HG02610 (cell line): ENCODE measurements around the gene RAB11FIP4.

Experiments
- ATAC-seq: cut with Tn5 transposase; IDR thresholded peaks from one replicate; pipeline ENCODE4 v1.9.1; 2021; ENCODE audit warnings: mild to moderate bottlenecking, moderate library complexity; ENCODE audit not compliant: unreplicated experiment

Gene RAB11FIP4

GRCh38 chr17:31496601-31497000, 105.1 kb downstream of the RAB11FIP4 start:
- ATAC-seq, result no peak

DNA sequence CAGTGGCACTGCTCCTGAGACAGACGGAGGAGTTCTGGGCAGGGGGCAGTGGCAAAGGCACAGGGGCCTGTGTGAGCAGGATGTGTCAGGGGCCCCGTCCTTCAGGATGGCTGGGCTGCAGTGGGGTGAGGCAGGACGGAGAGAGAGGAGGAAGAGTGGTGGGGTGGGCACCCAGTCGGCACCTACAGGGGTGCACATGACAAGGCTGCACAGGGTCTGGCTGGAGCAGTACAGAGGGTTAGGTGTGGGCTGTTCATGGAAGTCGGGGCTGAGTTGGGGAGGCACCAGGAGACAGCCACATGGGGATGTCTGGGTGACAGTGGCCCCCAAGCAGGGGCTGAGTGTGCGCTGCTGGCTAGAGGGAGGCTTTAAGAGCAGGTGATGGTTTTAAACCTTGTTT, 106.0 kb downstream of the RAB11FIP4 start:
- ATAC-seq, result no peak

DNA sequence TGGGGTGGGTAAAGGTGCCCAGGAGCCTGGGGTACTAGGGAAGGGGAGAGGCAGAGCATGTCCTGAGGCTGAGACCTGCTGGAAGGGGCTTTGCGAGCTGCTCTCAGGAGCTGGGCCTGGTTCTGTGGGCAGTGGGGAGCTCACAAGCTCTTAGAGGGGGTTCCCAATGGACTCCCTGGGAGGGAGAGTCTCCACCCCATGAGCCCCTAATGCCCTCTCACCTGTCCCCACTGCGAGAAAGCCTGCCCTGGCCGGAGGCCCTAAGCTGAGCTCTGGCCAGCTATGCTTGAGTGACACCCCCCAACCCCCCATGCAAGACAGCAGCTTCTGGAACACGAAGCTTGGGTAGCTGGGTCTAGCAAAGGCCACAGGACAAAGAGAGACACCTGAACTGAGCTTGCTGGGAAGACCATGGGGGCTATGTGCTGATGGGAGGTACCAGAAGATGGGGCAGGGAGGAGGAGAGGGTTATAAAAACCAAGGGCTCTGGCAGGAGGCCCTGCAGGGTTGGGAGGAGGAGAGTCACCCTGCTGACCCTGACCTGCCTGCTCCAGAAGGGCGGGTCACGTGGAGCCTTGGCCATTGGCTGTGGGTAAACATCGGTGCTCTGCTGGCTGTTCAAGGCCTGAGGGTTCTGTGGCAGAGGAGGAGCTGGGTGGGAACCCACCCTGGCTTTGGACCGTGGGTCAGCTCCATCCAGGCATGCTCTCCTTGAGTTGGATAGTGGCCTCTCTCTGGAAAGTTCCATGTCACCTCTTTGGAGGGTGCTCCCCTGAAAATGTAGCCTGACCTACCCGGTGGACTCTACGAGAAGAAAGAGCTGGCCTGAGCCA, 106.7 kb downstream of the RAB11FIP4 start:
- ATAC-seq, result no peak

GRCh38 chr17:31499771-31500554, 108.5 kb downstream of the RAB11FIP4 start:
- ATAC-seq, result no peak

DNA sequence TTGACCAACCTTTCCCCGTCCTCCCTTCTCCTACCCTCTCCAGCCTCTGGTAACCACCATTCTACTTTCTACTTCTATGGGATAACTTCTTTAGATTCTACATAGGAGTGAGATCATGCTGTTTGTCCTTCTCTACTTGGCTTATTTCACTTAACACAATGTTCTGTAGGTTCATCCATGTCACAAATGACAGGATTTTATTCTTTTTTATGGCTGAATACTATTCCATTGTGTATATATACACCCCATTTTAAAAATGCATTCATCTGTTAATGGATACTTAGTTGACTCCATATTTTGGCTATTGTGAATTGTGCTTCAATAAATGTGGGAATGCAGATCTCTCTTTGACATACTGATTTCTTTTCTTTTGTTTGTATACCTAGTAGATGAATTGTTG, 115.0 kb downstream of the RAB11FIP4 start:
- no peak for ATAC-seq

DNA sequence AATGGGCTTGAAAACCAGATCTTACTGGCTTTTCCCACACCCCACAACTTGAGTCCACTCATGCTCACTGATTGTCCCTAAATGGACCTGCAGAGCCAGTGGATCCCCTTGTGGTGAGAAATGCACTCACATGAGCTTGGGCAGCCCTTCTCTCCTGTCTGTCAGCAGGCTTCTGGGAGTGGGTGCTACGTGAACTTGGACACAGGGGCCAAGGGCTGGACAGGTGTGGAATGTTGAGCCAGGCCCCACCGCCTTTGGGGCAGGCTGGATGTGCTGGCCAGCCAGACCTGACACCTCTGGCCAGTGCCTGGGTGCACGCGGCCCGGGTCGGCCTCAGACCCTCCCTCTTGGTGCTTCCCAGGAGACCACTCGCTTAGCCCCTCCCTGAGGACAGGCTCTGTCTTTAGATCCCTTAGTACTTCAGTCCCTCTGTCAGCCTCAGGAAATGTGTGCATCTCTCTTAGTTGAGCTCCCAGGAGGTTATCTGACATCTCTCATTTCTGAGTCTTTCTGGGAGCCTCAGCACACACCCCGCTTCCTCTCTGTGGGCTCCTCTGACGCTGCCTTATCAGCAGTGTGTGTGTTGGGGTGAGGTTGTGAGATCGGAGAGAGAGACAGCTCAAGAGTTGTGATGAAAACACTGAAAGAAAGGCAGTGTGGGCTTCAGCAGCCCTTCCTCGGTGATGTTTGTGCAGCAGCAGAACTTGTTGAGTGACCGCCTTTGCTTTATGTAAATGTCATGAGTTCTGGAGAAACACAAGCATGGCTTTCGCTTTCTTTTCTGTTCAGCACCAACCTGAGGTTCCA, 117.0 kb downstream of the RAB11FIP4 start:
- peak; percentile 76 for ATAC-seq

DNA sequence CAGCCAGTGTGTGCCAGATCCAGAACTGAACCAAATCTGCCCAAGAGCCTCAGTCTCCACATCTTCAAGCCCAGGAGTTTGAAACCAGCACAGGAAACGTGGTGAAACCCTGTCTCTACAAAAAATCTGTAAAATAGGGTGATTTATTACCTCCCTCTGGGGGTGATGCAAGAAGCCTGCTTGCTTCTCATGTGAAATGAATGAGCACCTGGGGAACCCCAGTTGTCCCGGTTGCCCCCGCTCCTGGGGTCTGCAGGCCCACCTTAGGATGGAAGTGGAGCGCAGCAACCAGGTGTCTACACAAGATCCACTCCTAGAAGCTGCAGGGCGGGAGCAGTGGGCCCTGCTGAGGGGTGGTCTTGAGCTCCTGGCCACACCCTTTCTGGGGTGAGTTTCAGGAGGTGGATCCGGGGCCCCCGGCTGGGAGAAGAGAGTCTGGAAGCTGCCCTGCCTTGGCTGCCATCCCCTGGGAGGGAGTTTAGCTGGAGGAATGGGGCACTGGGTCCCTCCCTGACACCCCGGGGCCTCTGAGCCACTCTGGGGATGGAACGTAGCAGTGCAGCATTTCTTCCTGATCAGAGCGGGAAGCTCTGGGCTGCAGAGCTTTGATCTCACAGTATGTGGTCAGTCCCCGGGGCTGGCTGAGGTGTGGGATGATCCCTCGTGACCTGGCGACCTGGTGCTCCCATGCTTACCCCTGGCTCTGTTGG, 117.8 kb downstream of the RAB11FIP4 start:
- ATAC-seq, result peak; percentile 10

- no peak for ATAC-seq
These were observed 118.3 kb downstream of the RAB11FIP4 start for GRCh38 chr17:31509805-31510177.

DNA sequence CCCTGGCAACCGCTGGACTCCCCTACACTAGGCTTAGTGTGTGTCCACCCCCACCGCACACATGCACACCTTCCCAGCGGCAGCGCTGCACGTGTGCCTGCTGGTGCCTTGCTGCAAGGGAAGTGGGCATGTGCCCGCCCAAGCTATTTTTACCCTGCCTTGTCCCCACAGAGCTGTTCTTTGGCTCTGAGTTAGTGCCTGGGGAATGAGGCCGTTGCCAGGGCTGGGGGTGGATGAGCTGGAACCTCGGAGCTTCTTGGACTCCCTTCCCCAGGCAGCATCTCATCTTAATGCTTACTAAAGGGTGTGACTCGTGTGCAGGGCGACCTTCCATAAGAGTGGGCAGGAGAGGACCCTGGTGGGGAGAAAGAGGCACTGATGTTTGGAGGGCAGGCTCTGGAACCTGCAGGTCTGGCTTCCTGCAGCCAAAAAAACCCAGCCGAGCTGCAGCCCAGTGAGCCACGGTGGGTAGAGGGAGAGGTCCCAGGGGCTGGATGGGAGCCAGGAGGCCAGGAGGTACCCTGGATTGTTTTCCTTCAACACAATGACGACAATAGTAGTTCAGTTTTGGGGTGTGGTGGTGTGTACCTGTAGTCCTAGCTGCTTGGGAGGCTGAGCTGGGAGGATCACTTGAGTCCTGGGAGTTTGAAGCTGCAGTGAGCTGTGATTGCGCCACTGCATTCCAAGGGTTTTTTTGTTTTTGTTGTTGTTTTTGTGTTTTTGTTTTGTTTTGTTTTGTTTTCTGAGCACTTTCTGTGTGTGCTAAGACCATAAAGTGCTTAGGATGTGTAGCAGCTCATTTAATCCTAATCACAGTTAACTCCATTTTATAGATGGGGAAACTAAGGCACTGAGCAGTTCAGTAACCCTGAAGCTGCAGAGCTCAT, 119.1 kb downstream of the RAB11FIP4 start:
- no peak for ATAC-seq

DNA sequence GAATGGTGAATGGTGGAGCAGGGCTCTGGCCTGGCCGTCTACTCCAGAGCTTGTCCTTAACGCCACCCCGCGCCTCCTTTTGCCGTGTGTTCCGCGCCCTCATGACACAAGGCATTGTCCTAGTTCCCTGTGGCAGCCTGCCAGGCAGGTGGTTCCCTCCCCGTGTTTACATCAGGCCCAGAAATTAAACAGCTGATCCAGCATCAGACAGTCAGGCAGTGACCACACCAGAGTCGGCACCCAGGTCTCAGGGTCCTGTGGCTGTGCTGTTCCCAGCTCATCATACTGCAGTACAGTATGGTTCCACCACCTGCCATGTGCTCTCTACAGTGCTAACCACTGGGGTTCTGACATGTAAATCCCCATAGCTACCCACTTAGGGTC, 119.7 kb downstream of the RAB11FIP4 start:
- no peak for ATAC-seq

GRCh38 chr17:31511580-31511979, 120.1 kb downstream of the RAB11FIP4 start:
- ATAC-seq, result no peak

DNA sequence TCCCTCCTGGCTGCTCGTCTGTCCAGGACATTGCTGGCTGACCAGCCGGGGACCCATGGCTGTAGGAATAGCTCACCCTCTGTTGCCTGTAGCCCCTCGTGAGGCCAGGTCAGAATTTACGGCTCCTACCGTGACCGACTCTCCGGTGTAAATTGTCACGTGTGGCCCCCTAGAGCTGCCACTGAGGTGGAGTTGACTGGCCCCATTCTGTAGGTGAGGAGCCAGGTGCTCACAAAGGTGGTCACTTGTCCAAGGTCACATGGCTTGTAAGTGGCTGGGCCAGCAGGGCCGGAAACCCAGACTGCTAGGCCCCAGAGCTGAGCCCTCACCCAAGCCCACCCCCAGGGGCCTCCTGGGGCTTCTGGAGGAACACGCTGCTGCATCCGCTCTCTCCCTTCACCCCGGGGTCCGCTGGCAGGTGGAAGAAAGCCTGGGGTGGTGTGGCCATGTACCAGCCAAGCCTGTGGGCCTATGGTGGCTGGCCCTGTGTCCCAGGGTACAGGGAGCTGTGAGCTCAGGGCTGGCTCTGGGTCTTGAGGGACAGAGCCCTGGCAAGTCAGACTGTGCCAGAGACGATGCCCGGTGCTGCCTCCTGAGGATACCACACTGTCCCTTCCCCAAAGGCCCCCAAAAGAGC, 120.7 kb downstream of the RAB11FIP4 start:
- ATAC-seq, result no peak

DNA sequence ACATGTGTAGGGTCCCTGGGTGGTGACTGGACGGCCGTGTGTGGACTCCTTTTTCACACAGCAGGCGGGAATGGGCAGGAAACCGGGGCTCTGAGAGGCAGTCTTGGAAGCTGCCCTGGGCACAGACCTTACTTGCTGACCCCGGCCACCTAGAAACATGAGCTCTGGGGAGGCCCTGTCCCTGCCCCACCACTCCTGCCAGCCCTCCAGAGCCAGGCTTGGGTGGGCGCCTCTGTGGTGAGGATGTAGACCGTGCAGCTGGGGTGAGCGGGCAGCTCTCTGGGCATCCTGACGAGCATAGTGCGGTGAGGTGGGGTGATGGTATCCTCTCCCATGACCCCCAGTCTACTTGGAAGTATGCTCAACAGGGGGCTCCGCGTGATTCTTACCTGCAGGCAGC, 121.3 kb downstream of the RAB11FIP4 start:
- ATAC-seq, result no peak

- no peak for ATAC-seq
These were observed 122.4 kb downstream of the RAB11FIP4 start for GRCh38 chr17:31513731-31514427.

DNA sequence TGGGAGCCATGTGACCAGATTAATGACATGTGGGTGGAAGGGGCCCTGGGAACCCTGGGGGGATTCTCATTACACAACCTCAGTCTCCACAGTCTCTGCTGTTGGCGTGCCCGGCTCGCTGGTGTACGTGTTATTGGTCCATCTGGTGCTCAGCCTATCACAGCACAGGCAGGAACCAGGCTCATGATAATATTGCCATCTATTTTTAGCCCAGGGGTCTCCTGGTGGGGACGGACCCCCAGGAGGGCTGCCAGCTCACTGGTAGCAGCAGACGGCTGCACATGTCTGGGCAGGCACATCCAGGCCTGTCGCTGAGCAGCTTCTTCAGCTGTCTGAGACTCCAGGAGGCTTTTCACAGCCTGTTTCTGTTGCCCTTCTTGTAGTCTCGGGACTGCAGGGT, 123.8 kb downstream of the RAB11FIP4 start:
- ATAC-seq, result no peak

- no peak for ATAC-seq
These were observed 126.0 kb downstream of the RAB11FIP4 start for GRCh38 chr17:31517524-31517923.

DNA sequence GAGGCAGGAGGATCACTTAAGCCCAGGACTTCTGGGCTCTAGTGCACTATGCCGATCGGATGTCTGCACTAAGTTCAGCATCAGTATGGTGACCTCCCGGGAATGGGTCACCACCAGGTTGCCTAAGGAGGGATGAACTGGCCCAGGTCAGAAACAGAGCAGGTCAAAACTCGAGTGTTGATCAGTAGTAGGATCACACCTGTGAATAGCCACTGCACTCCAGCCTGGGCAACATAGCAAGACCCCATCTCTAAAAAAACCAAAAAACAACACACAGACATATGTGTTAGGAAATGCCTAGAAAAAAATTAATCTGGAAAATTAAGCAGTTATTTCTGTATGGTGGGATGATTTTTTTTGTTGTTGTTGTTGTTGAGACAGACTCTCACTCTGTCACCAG, 127.0 kb downstream of the RAB11FIP4 start:
- ATAC-seq, result no peak

DNA sequence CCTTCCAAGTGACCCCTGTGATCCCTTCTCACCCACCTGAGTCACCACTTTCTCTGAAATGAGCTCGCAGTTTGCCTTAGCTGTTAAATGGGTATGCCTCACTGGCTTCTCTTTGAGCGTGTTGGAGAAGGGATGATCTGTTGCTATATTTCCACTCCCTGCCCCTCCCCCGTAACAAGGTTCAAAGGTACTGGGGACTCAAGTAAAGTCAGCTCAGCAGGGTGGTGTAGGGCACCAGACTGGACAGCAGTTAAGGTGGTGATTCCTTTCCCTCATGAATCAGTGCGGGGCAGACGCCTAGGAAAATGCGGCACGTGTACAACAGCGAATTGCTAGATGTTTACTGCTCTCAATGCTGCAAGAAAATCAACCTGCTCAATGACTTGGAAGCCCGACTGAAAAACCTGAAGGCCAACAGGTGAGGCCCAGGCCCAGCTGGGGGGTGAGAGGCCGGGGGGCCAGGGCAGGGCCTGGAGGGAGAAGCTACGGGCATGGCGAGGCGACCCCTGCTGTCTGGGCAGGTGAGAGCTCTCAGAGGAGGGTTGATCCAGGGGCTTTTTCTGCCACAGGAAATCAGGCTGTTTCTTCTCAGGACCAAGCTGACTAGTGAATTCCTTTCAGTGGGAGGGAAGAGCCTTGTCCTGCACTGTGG, 130.3 kb downstream of the RAB11FIP4 start:
- no peak for ATAC-seq
